GM23338 (cell line): ENCODE results near the gene HOXD9. TPM values are rescaled to one million over a fixed set of nuclear protein-coding genes. Genes with fewer than 3 reads are reported as not detected.

Source experiments
- ATAC-seq: fragments of 200-7000 bp; cut with Tn5 transposase; 3 replicates; pipeline ENCODE4 v1.9.1; 2020
- DNase-seq: peaks from one replicate; pipeline ENCODE4 v3.0.0-alpha.2; 2015; ENCODE audit warnings: low spot score
- H2AFZ ChIP-seq: fragments of 200-600 bp; sonication (generic); 2 replicates; pipeline ENCODE4 v1.8.0; 2016; ENCODE audit warnings: antibody characterized with exemption, mild to moderate bottlenecking, moderate library complexity
- H3F3A ChIP-seq: fragments of 200-600 bp; sonication (generic); replicated peaks from 2 replicates; pipeline ENCODE4 v1.8.0; 2017; ENCODE audit warnings: antibody characterized with exemption, mixed run types, low read depth
- H3K27ac ChIP-seq: fragments of 200-600 bp; sonication (generic); 2 replicates; pipeline ENCODE4 v1.6.1; 2016; ENCODE audit warnings: low read depth
- H3K27me3 ChIP-seq: fragments of 200-600 bp; sonication (generic); 2 replicates; pipeline ENCODE4 v1.8.0; 2016; ENCODE audit warnings: mild to moderate bottlenecking, mixed run types, moderate library complexity; ENCODE audit not compliant: insufficient read depth
- H3K36me3 ChIP-seq: fragments of 200-600 bp; sonication (generic); 2 replicates; pipeline ENCODE4 v1.8.0; 2016; ENCODE audit warnings: mild to moderate bottlenecking; ENCODE audit not compliant: insufficient read depth
- H3K4me1 ChIP-seq: fragments of 200-600 bp; sonication (generic); 2 replicates; pipeline ENCODE4 v1.8.0; 2016; ENCODE audit warnings: mild to moderate bottlenecking, moderate library complexity; ENCODE audit not compliant: insufficient read depth
- H3K4me2 ChIP-seq: fragments of 200-600 bp; sonication (generic); 2 replicates; pipeline ENCODE4 v1.7.1; 2017; ENCODE audit warnings: mixed run types
- H3K4me3 ChIP-seq: fragments of 200-600 bp; sonication (generic); 2 replicates; pipeline ENCODE4 v1.6.1; 2016; ENCODE audit warnings: mixed run types
- H3K79me2 ChIP-seq: fragments of 200-600 bp; sonication (generic); replicated peaks from 2 replicates; pipeline ENCODE4 v1.8.0; 2017; ENCODE audit warnings: mild to moderate bottlenecking; ENCODE audit not compliant: insufficient read depth
- H3K9me2 ChIP-seq: fragments of 200-600 bp; sonication (generic); 2 replicates; pipeline ENCODE4 v1.8.0; 2017; ENCODE audit not compliant: insufficient read depth
- H4K20me1 ChIP-seq: fragments of 200-600 bp; sonication (generic); replicated peaks from 2 replicates; pipeline ENCODE4 v1.8.0; 2017; ENCODE audit warnings: mild to moderate bottlenecking; ENCODE audit not compliant: insufficient read depth
- H3K27ac Mint-ChIP-seq: 2 replicates; pipeline ENCODE4 v1.8.0; 2020; ENCODE audit warnings: inconsistent platforms, mild to moderate bottlenecking, moderate library complexity, mixed read lengths
- H3K27me3 Mint-ChIP-seq: 3 replicates; pipeline ENCODE4 v1.8.0; 2022; ENCODE audit warnings: low read depth, mild to moderate bottlenecking, moderate library complexity, mixed read lengths, inconsistent platforms; ENCODE audit not compliant: insufficient read depth, poor library complexity
- H3K36me3 Mint-ChIP-seq: 3 replicates; pipeline ENCODE4 v1.8.0; 2021; ENCODE audit warnings: low read depth, mild to moderate bottlenecking, inconsistent platforms, moderate library complexity, mixed read lengths
- H3K4me1 Mint-ChIP-seq: 3 replicates; pipeline ENCODE4 v1.8.0; 2020; ENCODE audit warnings: mild to moderate bottlenecking, inconsistent platforms, mixed read lengths
- H3K4me3 Mint-ChIP-seq: 3 replicates; pipeline ENCODE4 v1.8.0; 2021; ENCODE audit warnings: moderate library complexity, mild to moderate bottlenecking, inconsistent platforms, mixed read lengths
- H3K9me3 Mint-ChIP-seq: 3 replicates; pipeline ENCODE4 v1.8.0; 2020; ENCODE audit warnings: moderate library complexity, mild to moderate bottlenecking, inconsistent platforms, mixed read lengths
- EZH2 ChIP-seq: fragments of 200-600 bp; sonication (generic); IDR thresholded peaks from one replicate; pipeline ENCODE4 v1.8.0; 2017; ENCODE audit warnings: antibody characterized with exemption, mild to moderate bottlenecking, low read depth; ENCODE audit not compliant: unreplicated experiment
- EZH2phosphoT487 ChIP-seq: fragments of 200-600 bp; sonication (generic); IDR thresholded peaks from one replicate; pipeline ENCODE4 v1.8.1; 2018; ENCODE audit warnings: antibody characterized with exemption; ENCODE audit not compliant: unreplicated experiment
- POLR2AphosphoS5 ChIP-seq: IDR thresholded peaks from 2 replicates; pipeline ENCODE4 v1.6.1; 2016; ENCODE audit warnings: antibody characterized with exemption, low read depth
- polyA plus RNA-seq: library from polyadenylated mRNA; unstranded; fragments of >200 nt; fragmentation: Nextera tagmentation; extraction: Ambion mirVana; gene quantifications from 2 replicates; pipeline ENCODE4 v1.2.1, GENCODE V29; 2016
- total RNA-seq: library from RNA; depleted of rRNA; stranded (reverse); fragments of >200 nt; shearing (Covaris generic); gene quantifications from 2 replicates; pipeline ENCODE4 v1.2.3, GENCODE V29; 2014
- TF ChIP-seq, protein P1 (sequence below): fragments of 250-450 bp; sonication (Bioruptor Pico); IDR thresholded peaks from 2 replicates; pipeline ENCODE4 v1.5.0; 2020; ENCODE audit warnings: mild to moderate bottlenecking, moderate library complexity
- TF ChIP-seq, protein P2 (sequence below): IDR thresholded peaks from one replicate; pipeline ENCODE4 v1.6.1; 2018; ENCODE audit warnings: antibody characterized with exemption; ENCODE audit not compliant: unreplicated experiment

Gene HOXD9
- total and polyA plus RNA-seq, 2 experiments from 2014 or later, result not detected

DNA sequence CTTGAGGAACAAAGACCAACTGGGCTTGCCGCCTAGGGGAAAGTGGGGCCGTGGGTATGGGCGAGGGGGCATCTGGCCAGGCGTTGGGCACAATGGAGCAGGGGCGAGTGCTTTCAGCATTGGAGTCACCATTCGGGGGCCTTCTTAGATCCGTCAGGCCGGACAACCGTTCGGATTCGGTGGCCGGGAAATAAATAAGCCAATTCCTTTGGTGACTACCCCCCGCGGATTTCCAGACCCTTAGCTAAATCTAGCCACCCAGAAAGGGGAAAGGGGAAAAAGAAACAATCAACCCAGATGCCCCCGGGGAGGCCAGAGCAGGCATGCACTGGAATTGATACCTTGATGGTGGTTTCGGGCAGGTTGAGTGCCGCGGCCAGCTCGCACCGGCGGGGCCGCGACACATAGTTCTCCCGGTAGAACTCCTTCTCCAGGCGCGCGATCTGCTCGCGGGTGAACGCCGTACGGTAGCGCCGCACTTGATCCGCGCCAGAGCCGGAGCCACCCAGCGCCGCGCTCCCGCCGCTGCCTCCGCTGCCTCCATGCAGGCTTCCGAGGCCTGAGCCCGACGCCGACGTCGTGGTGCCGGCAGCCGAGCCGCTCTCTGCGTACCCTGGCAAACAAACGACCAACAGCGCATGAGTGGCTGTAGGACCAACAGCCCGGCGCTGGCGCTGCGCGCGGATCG, 40.5 kb upstream of the HOXD9 start (continued):
- TF ChIP-seq, protein P1, sequence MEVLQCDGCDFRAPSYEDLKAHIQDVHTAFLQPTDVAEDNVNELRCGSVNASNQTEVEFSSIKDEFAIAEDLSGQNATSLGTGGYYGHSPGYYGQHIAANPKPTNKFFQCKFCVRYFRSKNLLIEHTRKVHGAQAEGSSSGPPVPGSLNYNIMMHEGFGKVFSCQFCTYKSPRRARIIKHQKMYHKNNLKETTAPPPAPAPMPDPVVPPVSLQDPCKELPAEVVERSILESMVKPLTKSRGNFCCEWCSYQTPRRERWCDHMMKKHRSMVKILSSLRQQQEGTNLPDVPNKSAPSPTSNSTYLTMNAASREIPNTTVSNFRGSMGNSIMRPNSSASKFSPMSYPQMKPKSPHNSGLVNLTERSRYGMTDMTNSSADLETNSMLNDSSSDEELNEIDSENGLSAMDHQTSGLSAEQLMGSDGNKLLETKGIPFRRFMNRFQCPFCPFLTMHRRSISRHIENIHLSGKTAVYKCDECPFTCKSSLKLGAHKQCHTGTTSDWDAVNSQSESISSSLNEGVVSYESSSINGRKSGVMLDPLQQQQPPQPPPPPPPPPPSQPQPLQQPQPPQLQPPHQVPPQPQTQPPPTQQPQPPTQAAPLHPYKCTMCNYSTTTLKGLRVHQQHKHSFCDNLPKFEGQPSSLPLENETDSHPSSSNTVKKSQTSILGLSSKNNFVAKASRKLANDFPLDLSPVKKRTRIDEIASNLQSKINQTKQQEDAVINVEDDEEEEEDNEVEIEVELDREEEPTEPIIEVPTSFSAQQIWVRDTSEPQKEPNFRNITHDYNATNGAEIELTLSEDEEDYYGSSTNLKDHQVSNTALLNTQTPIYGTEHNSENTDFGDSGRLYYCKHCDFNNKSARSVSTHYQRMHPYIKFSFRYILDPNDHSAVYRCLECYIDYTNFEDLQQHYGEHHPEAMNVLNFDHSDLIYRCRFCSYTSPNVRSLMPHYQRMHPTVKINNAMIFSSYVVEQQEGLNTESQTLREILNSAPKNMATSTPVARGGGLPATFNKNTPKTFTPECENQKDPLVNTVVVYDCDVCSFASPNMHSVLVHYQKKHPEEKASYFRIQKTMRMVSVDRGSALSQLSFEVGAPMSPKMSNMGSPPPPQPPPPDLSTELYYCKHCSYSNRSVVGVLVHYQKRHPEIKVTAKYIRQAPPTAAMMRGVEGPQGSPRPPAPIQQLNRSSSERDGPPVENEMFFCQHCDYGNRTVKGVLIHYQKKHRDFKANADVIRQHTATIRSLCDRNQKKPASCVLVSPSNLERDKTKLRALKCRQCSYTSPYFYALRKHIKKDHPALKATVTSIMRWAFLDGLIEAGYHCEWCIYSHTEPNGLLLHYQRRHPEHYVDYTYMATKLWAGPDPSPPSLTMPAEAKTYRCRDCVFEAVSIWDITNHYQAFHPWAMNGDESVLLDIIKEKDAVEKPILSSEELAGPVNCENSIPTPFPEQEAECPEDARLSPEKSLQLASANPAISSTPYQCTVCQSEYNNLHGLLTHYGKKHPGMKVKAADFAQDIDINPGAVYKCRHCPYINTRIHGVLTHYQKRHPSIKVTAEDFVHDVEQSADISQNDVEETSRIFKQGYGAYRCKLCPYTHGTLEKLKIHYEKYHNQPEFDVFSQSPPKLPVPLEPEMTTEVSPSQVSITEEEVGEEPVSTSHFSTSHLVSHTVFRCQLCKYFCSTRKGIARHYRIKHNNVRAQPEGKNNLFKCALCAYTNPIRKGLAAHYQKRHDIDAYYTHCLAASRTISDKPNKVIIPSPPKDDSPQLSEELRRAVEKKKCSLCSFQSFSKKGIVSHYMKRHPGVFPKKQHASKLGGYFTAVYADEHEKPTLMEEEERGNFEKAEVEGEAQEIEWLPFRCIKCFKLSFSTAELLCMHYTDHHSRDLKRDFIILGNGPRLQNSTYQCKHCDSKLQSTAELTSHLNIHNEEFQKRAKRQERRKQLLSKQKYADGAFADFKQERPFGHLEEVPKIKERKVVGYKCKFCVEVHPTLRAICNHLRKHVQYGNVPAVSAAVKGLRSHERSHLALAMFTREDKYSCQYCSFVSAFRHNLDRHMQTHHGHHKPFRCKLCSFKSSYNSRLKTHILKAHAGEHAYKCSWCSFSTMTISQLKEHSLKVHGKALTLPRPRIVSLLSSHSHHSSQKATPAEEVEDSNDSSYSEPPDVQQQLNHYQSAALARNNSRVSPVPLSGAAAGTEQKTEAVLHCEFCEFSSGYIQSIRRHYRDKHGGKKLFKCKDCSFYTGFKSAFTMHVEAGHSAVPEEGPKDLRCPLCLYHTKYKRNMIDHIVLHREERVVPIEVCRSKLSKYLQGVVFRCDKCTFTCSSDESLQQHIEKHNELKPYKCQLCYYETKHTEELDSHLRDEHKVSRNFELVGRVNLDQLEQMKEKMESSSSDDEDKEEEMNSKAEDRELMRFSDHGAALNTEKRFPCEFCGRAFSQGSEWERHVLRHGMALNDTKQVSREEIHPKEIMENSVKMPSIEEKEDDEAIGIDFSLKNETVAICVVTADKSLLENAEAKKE, result no peak
- TF ChIP-seq, protein P2, sequence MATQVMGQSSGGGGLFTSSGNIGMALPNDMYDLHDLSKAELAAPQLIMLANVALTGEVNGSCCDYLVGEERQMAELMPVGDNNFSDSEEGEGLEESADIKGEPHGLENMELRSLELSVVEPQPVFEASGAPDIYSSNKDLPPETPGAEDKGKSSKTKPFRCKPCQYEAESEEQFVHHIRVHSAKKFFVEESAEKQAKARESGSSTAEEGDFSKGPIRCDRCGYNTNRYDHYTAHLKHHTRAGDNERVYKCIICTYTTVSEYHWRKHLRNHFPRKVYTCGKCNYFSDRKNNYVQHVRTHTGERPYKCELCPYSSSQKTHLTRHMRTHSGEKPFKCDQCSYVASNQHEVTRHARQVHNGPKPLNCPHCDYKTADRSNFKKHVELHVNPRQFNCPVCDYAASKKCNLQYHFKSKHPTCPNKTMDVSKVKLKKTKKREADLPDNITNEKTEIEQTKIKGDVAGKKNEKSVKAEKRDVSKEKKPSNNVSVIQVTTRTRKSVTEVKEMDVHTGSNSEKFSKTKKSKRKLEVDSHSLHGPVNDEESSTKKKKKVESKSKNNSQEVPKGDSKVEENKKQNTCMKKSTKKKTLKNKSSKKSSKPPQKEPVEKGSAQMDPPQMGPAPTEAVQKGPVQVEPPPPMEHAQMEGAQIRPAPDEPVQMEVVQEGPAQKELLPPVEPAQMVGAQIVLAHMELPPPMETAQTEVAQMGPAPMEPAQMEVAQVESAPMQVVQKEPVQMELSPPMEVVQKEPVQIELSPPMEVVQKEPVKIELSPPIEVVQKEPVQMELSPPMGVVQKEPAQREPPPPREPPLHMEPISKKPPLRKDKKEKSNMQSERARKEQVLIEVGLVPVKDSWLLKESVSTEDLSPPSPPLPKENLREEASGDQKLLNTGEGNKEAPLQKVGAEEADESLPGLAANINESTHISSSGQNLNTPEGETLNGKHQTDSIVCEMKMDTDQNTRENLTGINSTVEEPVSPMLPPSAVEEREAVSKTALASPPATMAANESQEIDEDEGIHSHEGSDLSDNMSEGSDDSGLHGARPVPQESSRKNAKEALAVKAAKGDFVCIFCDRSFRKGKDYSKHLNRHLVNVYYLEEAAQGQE, result no peak
- TF ChIP-seq POLR2AphosphoS5, result no peak

DNA sequence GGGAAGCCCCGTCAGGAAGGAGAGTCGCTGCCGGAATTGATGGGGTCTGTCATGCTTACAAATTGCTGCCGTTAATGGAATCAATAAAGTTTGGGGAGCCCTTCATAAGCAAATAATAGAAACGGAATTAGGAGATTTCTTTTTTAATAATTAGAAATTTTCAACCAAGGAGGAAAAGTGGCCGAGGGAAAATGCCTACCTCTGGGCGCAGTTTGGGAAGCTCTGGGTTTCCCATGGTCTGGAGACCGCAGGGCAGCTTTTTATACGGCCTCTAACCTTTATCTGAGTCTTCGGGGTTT, 40.0 kb upstream of the HOXD9 start:
- Mint-ChIP-seq H3K27me3 (peaks cover 96% of the 10 kb centered on the region), H3K36me3 (peaks cover 4% of the 10 kb centered on the region; the same call in 1 of the 3 replicates), H3K4me1 (peaks cover 47% of the 10 kb centered on the region), H3K9me3 (peaks cover 11% of the 10 kb centered on the region; the same call in 2 of the 3 replicates), H3K27ac (no peak overlapping the region), H3K4me3 (peak overlapping the region; percentile 40; the same call in 2 of the 3 replicates)
- Histone ChIP-seq H3F3A (peaks cover 35% of the 10 kb centered on the region), H3K27me3 (peaks cover 98% of the 10 kb centered on the region), H3K79me2 (no peaks in the 10 kb centered on the region), H3K27ac (no peak overlapping the region), H4K20me1 (peaks cover 44% of the 10 kb centered on the region), H3K4me3 (peak overlapping the region; percentile 37), H2AFZ (no peak overlapping the region; the same call in 1 of the 2 replicates), H3K9me2 (no peaks in the 10 kb centered on the region), H3K4me1 (peaks cover 52% of the 10 kb centered on the region), H3K4me2 (peak overlapping the region; percentile 60; the same call in 1 of the 2 replicates), H3K36me3 (no peaks in the 10 kb centered on the region)
- ATAC-seq, result no peak
- TF ChIP-seq EZH2phosphoT487 (no peak), EZH2 (peak; percentile 92)
- no peak for DNase-seq
